H9 (cell line): Measurements from ENCODE around the gene LARGE1. TPM values are rescaled to one million over a fixed set of nuclear protein-coding genes. Genes with fewer than 3 reads are reported as not detected.

Experiments
- DNase-seq: peaks from one replicate; pipeline ENCODE4 v3.0.0-alpha.2; 2017
- H2AFZ ChIP-seq: one replicate; pipeline ENCODE4 v1.6.1; 2013; ENCODE audit warnings: mild to moderate bottlenecking, low read length, control low read depth, moderate library complexity
- H2AK5ac ChIP-seq: 2 replicates; pipeline ENCODE4 v1.6.1; 2013; ENCODE audit warnings: low read length, control low read depth, mixed read lengths; ENCODE audit not compliant: insufficient read length
- H2BK120ac ChIP-seq: one replicate; pipeline ENCODE4 v1.6.1; 2013; ENCODE audit warnings: low read depth, mild to moderate bottlenecking, low read length, control low read depth, inconsistent platforms; ENCODE audit not compliant: poor library complexity, severe bottlenecking
- H2BK12ac ChIP-seq: 2 replicates; pipeline ENCODE4 v1.6.1; 2013; ENCODE audit warnings: low read length, control low read depth, mixed read lengths, low read depth; ENCODE audit not compliant: insufficient read length
- H2BK15ac ChIP-seq: 2 replicates; pipeline ENCODE4 v1.6.1; 2013; ENCODE audit warnings: low read depth, low read length, control low read depth
- H2BK20ac ChIP-seq: one replicate; pipeline ENCODE4 v1.6.1; 2013; ENCODE audit warnings: low read depth, mild to moderate bottlenecking, low read length, control low read depth, inconsistent platforms; ENCODE audit not compliant: poor library complexity, severe bottlenecking
- H2BK5ac ChIP-seq: 2 replicates; pipeline ENCODE4 v1.6.1; 2013; ENCODE audit warnings: low read length, control low read depth, mixed read lengths; ENCODE audit not compliant: insufficient read length
- H3K14ac ChIP-seq: 2 replicates; pipeline ENCODE4 v1.6.1; 2013; ENCODE audit warnings: low read length, control low read depth; ENCODE audit not compliant: insufficient read depth
- H3K18ac ChIP-seq: 2 replicates; pipeline ENCODE4 v1.6.1; 2013; ENCODE audit warnings: low read depth, mild to moderate bottlenecking, mixed read lengths, low read length, control low read depth; ENCODE audit not compliant: insufficient read length
- H3K23ac ChIP-seq: 2 replicates; pipeline ENCODE4 v1.6.1; 2013; ENCODE audit warnings: low read length, control low read depth, mixed read lengths, low read depth; ENCODE audit not compliant: insufficient read length
- H3K23me2 ChIP-seq: 2 replicates; pipeline ENCODE4 v1.6.1; 2013; ENCODE audit warnings: low read depth, mild to moderate bottlenecking, mixed read lengths, low read length, control low read depth; ENCODE audit not compliant: insufficient read length, poor library complexity, severe bottlenecking
- H3K27ac ChIP-seq: 2 replicates; pipeline ENCODE4 v1.5.1; 2013; ENCODE audit warnings: low read length, control low read depth, mixed read lengths, low read depth; ENCODE audit not compliant: insufficient read length
- H3K27me3 ChIP-seq: 2 replicates; pipeline ENCODE4 v1.6.1; 2013; ENCODE audit warnings: low read length, control low read depth, inconsistent platforms; ENCODE audit not compliant: insufficient read depth
- H3K4ac ChIP-seq: 2 replicates; pipeline ENCODE4 v1.6.1; 2013; ENCODE audit warnings: low read depth, mild to moderate bottlenecking, control low read depth, inconsistent platforms, low read length, moderate library complexity
- H3K4me1 ChIP-seq: 2 replicates; pipeline ENCODE4 v1.6.1; 2013; ENCODE audit warnings: low read length, control low read depth, inconsistent platforms; ENCODE audit not compliant: insufficient read depth
- H3K4me2 ChIP-seq: 2 replicates; pipeline ENCODE4 v1.6.1; 2013; ENCODE audit warnings: low read length, control low read depth, mixed read lengths; ENCODE audit not compliant: insufficient read length, insufficient read depth
- H3K56ac ChIP-seq: 2 replicates; pipeline ENCODE4 v1.6.1; 2013; ENCODE audit warnings: low read depth, mild to moderate bottlenecking, mixed read lengths, low read length, control low read depth; ENCODE audit not compliant: insufficient read length
- H3K79me1 ChIP-seq: 2 replicates; pipeline ENCODE4 v1.6.1; 2013; ENCODE audit warnings: low read depth, mild to moderate bottlenecking, moderate library complexity, low read length, control low read depth, inconsistent platforms; ENCODE audit not compliant: insufficient read depth, poor library complexity, severe bottlenecking
- H3K79me2 ChIP-seq: 2 replicates; pipeline ENCODE4 v1.6.1; 2013; ENCODE audit warnings: low read length, control low read depth, inconsistent platforms; ENCODE audit not compliant: insufficient read depth
- H3K9ac ChIP-seq: 2 replicates; pipeline ENCODE4 v1.6.1; 2013; ENCODE audit warnings: low read length, control low read depth, mixed read lengths; ENCODE audit not compliant: insufficient read length; ENCODE audit errors: extremely low read depth
- H3K9me3 ChIP-seq: one replicate; pipeline ENCODE4 v1.6.1; 2013; ENCODE audit warnings: low read depth, low read length, inconsistent platforms; ENCODE audit not compliant: control insufficient read depth
- H3T11ph ChIP-seq: one replicate; pipeline ENCODE4 v1.6.1; 2013; ENCODE audit warnings: mild to moderate bottlenecking, low read length, control low read depth, inconsistent platforms
- H4K20me1 ChIP-seq: one replicate; pipeline ENCODE4 v1.6.1; 2013; ENCODE audit not compliant: control insufficient read depth, insufficient read length, insufficient read depth
- H4K5ac ChIP-seq: 2 replicates; pipeline ENCODE4 v1.6.1; 2013; ENCODE audit warnings: low read depth, mild to moderate bottlenecking, mixed read lengths, low read length, control low read depth; ENCODE audit not compliant: insufficient read length
- H4K8ac ChIP-seq: replicated peaks from 2 replicates; pipeline ENCODE4 v1.6.1; 2013; ENCODE audit warnings: low read length, control low read depth, mixed read lengths, low read depth; ENCODE audit not compliant: insufficient read length
- H4K91ac ChIP-seq: 2 replicates; pipeline ENCODE4 v1.6.1; 2013; ENCODE audit warnings: low read depth, mild to moderate bottlenecking, moderate library complexity, mixed read lengths, low read length, control low read depth; ENCODE audit not compliant: insufficient read length
- H3K27ac Mint-ChIP-seq, 3 experiments: 2 replicates in 2 of 3; 3 replicates in 1 of 3; pipeline ENCODE4 v1.8.0; 2020 to 2021; ENCODE audit warnings: mixed read lengths in 3 of 3, mild to moderate bottlenecking in 1 of 3, moderate library complexity in 1 of 3
- H3K27me3 Mint-ChIP-seq: 2 replicates; pipeline ENCODE4 v1.8.0; 2021; ENCODE audit warnings: low read depth, mild to moderate bottlenecking, moderate library complexity, mixed read lengths
- H3K36me3 Mint-ChIP-seq, 3 experiments: 2 replicates in 2 of 3; 3 replicates in 1 of 3; pipeline ENCODE4 v1.8.0; 2020 to 2021; ENCODE audit warnings: low read depth in 3 of 3, mixed read lengths in 3 of 3; ENCODE audit not compliant: insufficient read depth in 1 of 3
- H3K4me1 Mint-ChIP-seq, 2 experiments: 2 replicates each; pipeline ENCODE4 v1.8.0; 2020; ENCODE audit warnings: mixed read lengths in 2 of 2
- H3K4me3 Mint-ChIP-seq, 2 experiments: 2 replicates in 1 of 2; 3 replicates in 1 of 2; pipeline ENCODE4 v1.8.0; 2020 to 2021; ENCODE audit warnings: mild to moderate bottlenecking in 2 of 2, mixed read lengths in 2 of 2, moderate library complexity in 1 of 2
- H3K9me3 Mint-ChIP-seq, 2 experiments: 2 replicates in 1 of 2; 3 replicates in 1 of 2; pipeline ENCODE4 v1.8.0; 2020; ENCODE audit warnings: mild to moderate bottlenecking in 2 of 2, mixed read lengths in 2 of 2, moderate library complexity in 1 of 2
- WGBS: extraction: QIAGEN DNeasy Blood & Tissue Kit; methylation state at CpG from one replicate; pipeline ENCODE4 v1.1.7; 2013; ENCODE audit warnings: missing lambda C conversion rate, low lambda C conversion rate, mixed read lengths; ENCODE audit not compliant: insufficient read length; ENCODE audit errors: extremely low coverage; 5-methylcytosine and 5-hydroxymethylcytosine counted together
- total RNA-seq: library from RNA; stranded (reverse); gene quantifications from 2 replicates; pipeline ENCODE4 v1.2.1, GENCODE V29; 2021
- TF ChIP-seq, protein P1 (sequence below): fragments of 200-600 bp; sonication (generic); conservative IDR thresholded peaks from 3 replicates; pipeline ENCODE4 v1.8.0; 2021; ENCODE audit warnings: antibody characterized with exemption, mild to moderate bottlenecking

LARGE1 gene
- total RNA-seq, 1 experiment from 2014 or later = 43.5 TPM

DNA sequence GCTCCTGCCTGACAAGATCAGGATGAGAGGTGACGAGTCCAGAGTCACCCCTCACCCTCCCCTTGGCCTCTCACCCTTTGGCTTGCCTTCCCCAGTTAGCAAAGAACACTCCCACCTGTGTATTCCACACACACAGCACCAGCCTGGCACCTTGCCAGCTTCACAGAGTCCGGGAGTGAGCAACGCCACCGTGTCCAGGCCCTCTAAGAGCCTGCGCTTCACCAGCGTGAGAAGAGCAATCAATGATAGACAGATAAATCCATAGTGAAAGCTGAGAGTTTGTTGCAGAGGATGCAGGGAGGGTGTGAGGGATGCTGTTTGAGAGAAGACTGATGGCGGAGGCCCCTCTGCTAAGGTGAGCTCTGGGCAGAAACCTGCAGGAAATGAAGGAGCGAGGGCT is 404.5 kb downstream of the LARGE1 start:
- Mint-ChIP-seq H3K27me3 (no peaks in the 10 kb centered on the region), H3K4me1 (peaks cover 6 to 14% of the 10 kb centered on the region in 2 experiments), H3K9me3 (no peaks in the 10 kb centered on the region), H3K27ac (peak overlapping the region in 2 of 3 experiments; percentile 10 to 83; a peak in 3 of 7 replicates), H3K4me3 (no peak overlapping the region), H3K36me3 (peaks cover under 1 to 1% (median under 1%) of the 10 kb centered on the region in 3 experiments; a peak in 3 of 7 replicates)
- H2AFZ ChIP-seq = no peak overlapping the region
- no peak overlapping the region for H2BK5ac ChIP-seq
- H4K20me1 ChIP-seq = no peaks in the 10 kb centered on the region
- H2BK20ac ChIP-seq = no peak overlapping the region
- H3K9me3 ChIP-seq = no peaks in the 10 kb centered on the region
- H3K56ac ChIP-seq = no peak overlapping the region
- no peak overlapping the region for H3T11ph ChIP-seq
- TF ChIP-seq, protein P1, sequence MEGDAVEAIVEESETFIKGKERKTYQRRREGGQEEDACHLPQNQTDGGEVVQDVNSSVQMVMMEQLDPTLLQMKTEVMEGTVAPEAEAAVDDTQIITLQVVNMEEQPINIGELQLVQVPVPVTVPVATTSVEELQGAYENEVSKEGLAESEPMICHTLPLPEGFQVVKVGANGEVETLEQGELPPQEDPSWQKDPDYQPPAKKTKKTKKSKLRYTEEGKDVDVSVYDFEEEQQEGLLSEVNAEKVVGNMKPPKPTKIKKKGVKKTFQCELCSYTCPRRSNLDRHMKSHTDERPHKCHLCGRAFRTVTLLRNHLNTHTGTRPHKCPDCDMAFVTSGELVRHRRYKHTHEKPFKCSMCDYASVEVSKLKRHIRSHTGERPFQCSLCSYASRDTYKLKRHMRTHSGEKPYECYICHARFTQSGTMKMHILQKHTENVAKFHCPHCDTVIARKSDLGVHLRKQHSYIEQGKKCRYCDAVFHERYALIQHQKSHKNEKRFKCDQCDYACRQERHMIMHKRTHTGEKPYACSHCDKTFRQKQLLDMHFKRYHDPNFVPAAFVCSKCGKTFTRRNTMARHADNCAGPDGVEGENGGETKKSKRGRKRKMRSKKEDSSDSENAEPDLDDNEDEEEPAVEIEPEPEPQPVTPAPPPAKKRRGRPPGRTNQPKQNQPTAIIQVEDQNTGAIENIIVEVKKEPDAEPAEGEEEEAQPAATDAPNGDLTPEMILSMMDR = no peak
- H3K4me2 ChIP-seq = no peak overlapping the region
- DNase-seq = no peak
- no peaks in the 10 kb centered on the region for H3K79me1 ChIP-seq
- no peak overlapping the region for H4K5ac ChIP-seq
- no peak overlapping the region for H2BK15ac ChIP-seq
- no peaks in the 10 kb centered on the region for H3K79me2 ChIP-seq
- H3K4me1 ChIP-seq = no peaks in the 10 kb centered on the region
- H3K14ac ChIP-seq = no peak overlapping the region; the same call in 1 of the 2 replicates
- H4K91ac ChIP-seq = no peak overlapping the region
- no peak overlapping the region for H3K18ac ChIP-seq
- no peak overlapping the region for H3K4ac ChIP-seq
- WGBS = no CpG with 5 or more reads among the region's 8 CpGs
- no peak overlapping the region for H2BK12ac ChIP-seq
- H3K27ac ChIP-seq = no peak overlapping the region
- H3K9ac ChIP-seq = no peak overlapping the region
- no peaks in the 10 kb centered on the region for H3K27me3 ChIP-seq
- no peak overlapping the region for H2BK120ac ChIP-seq
- H3K23me2 ChIP-seq = no peaks in the 10 kb centered on the region
- no peak overlapping the region for H4K8ac ChIP-seq
- H3K23ac ChIP-seq = no peak overlapping the region
- no peak overlapping the region for H2AK5ac ChIP-seq
